SK-N-SH (cell line): Measurements from ENCODE around the gene ARMC10. TPM values are rescaled to one million over a fixed set of nuclear protein-coding genes. Genes with fewer than 3 reads are reported as not detected.

Source experiments
- CTCF ChIA-PET: fragments of 300-600, 350-600 bp; formaldehyde crosslinking; extraction: SDS; loops from one replicate; lab custom pipeline; 2021; lab: Yijun Ruan, JAX
- POLR2A ChIA-PET: fragments of 350-600 bp; sonication (Branson Sonifier 250); formaldehyde crosslinking; extraction: SDS; loops from one replicate; lab custom pipeline; 2020; ENCODE audit warnings: antibody characterized with exemption, inconsistent platforms; lab: Yijun Ruan, JAX
- DNase-seq: peaks from one replicate; pipeline ENCODE4 v3.0.0; 2012
- H2AFZ ChIP-seq: fragments of 200-600 bp; sonication (generic); 2 replicates; pipeline ENCODE4 v1.8.1; 2016; ENCODE audit warnings: antibody characterized with exemption, mild to moderate bottlenecking, low read depth
- H3F3A ChIP-seq: fragments of 200-600 bp; sonication (generic); replicated peaks from 2 replicates; pipeline ENCODE3; 2016; ENCODE audit warnings: antibody characterized with exemption, mild to moderate bottlenecking; ENCODE audit not compliant: insufficient read depth
- H3K27ac ChIP-seq, 2 experiments: fragments of 200-500 bp in 1 of 2; fragments of 200-600 bp in 1 of 2; sonication (Bioruptor generic) in 1 of 2; sonication (generic), shearing (Covaris generic) in 1 of 2; 2 replicates each; pipeline versions ENCODE4 v1.5.1 to v1.6.1; 2014 to 2016; ENCODE audit warnings: low read depth in 2 of 2, inconsistent platforms in 1 of 2, low read length in 1 of 2, mild to moderate bottlenecking in 1 of 2, mixed read lengths in 1 of 2
- H3K27me3 ChIP-seq: fragments of 200-600 bp; sonication (generic), shearing (Covaris generic); 2 replicates; pipeline ENCODE4 v1.6.1; 2016; ENCODE audit warnings: mixed run types; ENCODE audit not compliant: insufficient read depth
- H3K36me3 ChIP-seq, 2 experiments: fragments of 200-500 bp in 1 of 2; fragments of 200-600 bp in 1 of 2; sonication (Bioruptor generic) in 1 of 2; sonication (generic) in 1 of 2; replicated peaks in 1 of 2; 2 replicates each; pipeline versions ENCODE3 to v1.5.1; 2014 to 2016; ENCODE audit warnings: low read length in 1 of 2, mild to moderate bottlenecking in 1 of 2; ENCODE audit not compliant: insufficient read depth in 2 of 2, control insufficient read depth in 1 of 2
- H3K4me1 ChIP-seq, 2 experiments: fragments of 200-500 bp in 1 of 2; fragments of 200-600 bp in 1 of 2; sonication (Bioruptor generic) in 1 of 2; sonication (generic), shearing (Covaris generic) in 1 of 2; 2 replicates each; pipeline versions ENCODE4 v1.5.1 to v1.6.1; 2014 to 2016; ENCODE audit warnings: low read depth in 1 of 2, low read length in 1 of 2, mixed run types in 1 of 2; ENCODE audit not compliant: insufficient read depth in 2 of 2, control insufficient read depth in 1 of 2
- H3K4me2 ChIP-seq: fragments of 200-600 bp; sonication (generic), shearing (Covaris generic); 2 replicates; pipeline ENCODE4 v1.6.1; 2017; ENCODE audit warnings: mixed run types
- H3K4me3 ChIP-seq, 2 experiments: fragments of 200-500 bp in 1 of 2; fragments of 200-600 bp in 1 of 2; sonication (Bioruptor generic) in 1 of 2; sonication (generic), shearing (Covaris generic) in 1 of 2; 2 replicates each; pipeline versions ENCODE4 v1.5.1 to v1.8.1; 2014 to 2016; ENCODE audit warnings: low read depth in 2 of 2, inconsistent platforms in 1 of 2, low read length in 1 of 2, mild to moderate bottlenecking in 1 of 2, mixed read lengths in 1 of 2, moderate library complexity in 1 of 2
- H3K79me2 ChIP-seq: fragments of 200-600 bp; sonication (generic); 2 replicates; pipeline ENCODE4 v1.8.1; 2017; ENCODE audit warnings: mild to moderate bottlenecking; ENCODE audit not compliant: insufficient read depth
- H3K9ac ChIP-seq: fragments of 200-600 bp; sonication (generic); 2 replicates; pipeline ENCODE4 v1.6.1; 2017; ENCODE audit warnings: mixed run types
- H3K9me2 ChIP-seq: fragments of 200-600 bp; sonication (generic); 2 replicates; pipeline ENCODE4 v1.6.1; 2017; ENCODE audit warnings: mixed run types
- H3K9me3 ChIP-seq: fragments of 200-600 bp; sonication (generic); 2 replicates; pipeline ENCODE4 v1.6.1; 2017; ENCODE audit warnings: mixed run types, mild to moderate bottlenecking, moderate library complexity
- H4K20me1 ChIP-seq: fragments of 200-600 bp; sonication (generic); 2 replicates; pipeline ENCODE4 v1.6.1; 2017; ENCODE audit warnings: mild to moderate bottlenecking, mixed run types; ENCODE audit not compliant: insufficient read depth
- CHD2 ChIP-seq: fragments of 150-350 bp; IDR thresholded peaks from 2 replicates; pipeline ENCODE4 v1.6.1; 2018; ENCODE audit warnings: low read length; ENCODE audit not compliant: partially characterized antibody
- ELF1 ChIP-seq: IDR thresholded peaks from 2 replicates; pipeline ENCODE4 v1.4.0; 2012
- EP300 ChIP-seq, 2 experiments: IDR thresholded peaks; 2 replicates each; pipeline versions ENCODE4 v1.4.0 to v1.6.1; 2012; ENCODE audit warnings: borderline replicate concordance in 1 of 2, low read depth in 1 of 2, low read length in 1 of 2
- FOSL2 ChIP-seq: IDR thresholded peaks from 2 replicates; pipeline ENCODE4 v1.4.0; 2012; ENCODE audit warnings: low read depth, mild to moderate bottlenecking, moderate library complexity, borderline replicate concordance
- FOXM1 ChIP-seq: IDR thresholded peaks from 2 replicates; pipeline ENCODE4 v1.4.0; 2012; ENCODE audit warnings: low read depth, mild to moderate bottlenecking
- GABPA ChIP-seq: IDR thresholded peaks from 2 replicates; pipeline ENCODE4 v1.4.0; 2012; ENCODE audit warnings: low read depth, mild to moderate bottlenecking
- JUND ChIP-seq: IDR thresholded peaks from 2 replicates; pipeline ENCODE4 v1.4.0; 2012
- MEF2A ChIP-seq: IDR thresholded peaks from 2 replicates; pipeline ENCODE4 v1.4.0; 2012; ENCODE audit warnings: low read depth, borderline replicate concordance
- NFIC ChIP-seq: IDR thresholded peaks from 2 replicates; pipeline ENCODE4 v1.4.0; 2012; ENCODE audit warnings: borderline replicate concordance
- NRF1 ChIP-seq: IDR thresholded peaks from 2 replicates; pipeline ENCODE4 v1.6.1; 2012; ENCODE audit warnings: low read depth, mild to moderate bottlenecking, low read length
- POLR2AphosphoS5 ChIP-seq: IDR thresholded peaks from 2 replicates; pipeline ENCODE4 v1.6.1; 2012; ENCODE audit warnings: low read depth, low read length
- RAD21 ChIP-seq: IDR thresholded peaks from 2 replicates; pipeline ENCODE4 v1.6.1; 2012; ENCODE audit warnings: mild to moderate bottlenecking, low read length
- RFX5 ChIP-seq: IDR thresholded peaks from 2 replicates; pipeline ENCODE4 v1.6.1; 2012; ENCODE audit warnings: mild to moderate bottlenecking, improper control_type of control experiment, low read length
- RXRA ChIP-seq: IDR thresholded peaks from 2 replicates; pipeline ENCODE4 v1.4.0; 2012; ENCODE audit warnings: low read depth, mild to moderate bottlenecking, borderline replicate concordance
- SMC3 ChIP-seq: IDR thresholded peaks from 2 replicates; pipeline ENCODE4 v1.6.1; 2012; ENCODE audit warnings: low read depth, low read length, improper control_type of control experiment
- YY1 ChIP-seq: IDR thresholded peaks from 2 replicates; pipeline ENCODE4 v1.4.0; 2012; ENCODE audit warnings: low read depth, mild to moderate bottlenecking
- polyA plus RNA-seq, 3 experiments: library from polyadenylated mRNA; depleted of rRNA; stranded (reverse); fragments of >200 nt; gene quantifications; 2 replicates each; pipeline ENCODE4 v1.2.3, GENCODE V29; 2012
- TF ChIP-seq, protein P1 (sequence below): IDR thresholded peaks from 2 replicates; pipeline ENCODE4 v1.6.1; 2012; ENCODE audit warnings: mild to moderate bottlenecking, low read depth, low read length, moderate library complexity
- TF ChIP-seq, protein P2 (sequence below): IDR thresholded peaks from 2 replicates; pipeline ENCODE4 v1.4.0; 2012; ENCODE audit warnings: low read depth, borderline replicate concordance
- TF ChIP-seq, protein P3 (sequence below): fragments of 200-600 bp; sonication (generic); IDR thresholded peaks from 2 replicates; pipeline ENCODE4 v1.6.1; 2017; ENCODE audit warnings: antibody characterized with exemption, mild to moderate bottlenecking, moderate library complexity

Gene ARMC10
- polyA plus RNA-seq, 1 of the 3 experiments (the other 2 are of a cell fraction): 43.4 TPM

DNA sequence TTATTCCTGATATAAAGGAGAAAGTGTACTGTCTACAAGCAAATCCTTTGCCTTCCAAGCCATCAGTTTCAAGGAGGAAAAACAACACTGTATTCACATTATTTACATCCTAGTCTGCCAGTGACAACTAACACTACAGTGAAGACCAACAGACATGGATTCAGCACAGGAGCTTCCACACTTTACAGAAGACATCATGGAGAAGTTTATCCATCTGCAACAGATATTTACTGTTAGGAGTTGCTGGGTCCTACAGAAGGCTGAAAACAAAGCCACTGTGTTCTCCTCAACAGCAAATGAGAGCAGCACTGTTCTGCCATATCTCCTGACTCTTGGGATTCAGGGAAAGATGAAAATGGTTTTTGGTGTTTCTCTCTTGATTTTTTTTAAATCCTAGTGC, 42.1 kb downstream of the ARMC10 start:
- H3K9ac ChIP-seq: no peak overlapping the region
- DNase-seq: no peak

More for the DNA sequence above, 42.1 kb downstream of the ARMC10 start:
- ChIA-PET CTCF (interaction anchor here (1.1 kb wide), 1 partner anchor 506 kb away, joined by 3 read pairs; no protein-coding TSS in a partner anchor), POLR2A (no interaction called here)
- Histone ChIP-seq H3K4me3 (no peak overlapping the region), H3K9me3 (no peaks in the 10 kb centered on the region), H3F3A (peaks cover 21% of the 10 kb centered on the region), H3K27ac (no peak overlapping the region), H3K79me2 (no peaks in the 10 kb centered on the region), H3K36me3 (peaks cover 25 to 31% of the 10 kb centered on the region in 2 experiments), H2AFZ (no peak overlapping the region), H3K27me3 (no peaks in the 10 kb centered on the region), H3K4me2 (no peak overlapping the region), H3K4me1 (no peaks in the 10 kb centered on the region), H3K9me2 (no peaks in the 10 kb centered on the region), H4K20me1 (no peaks in the 10 kb centered on the region)
- TF ChIP-seq, protein P1, sequence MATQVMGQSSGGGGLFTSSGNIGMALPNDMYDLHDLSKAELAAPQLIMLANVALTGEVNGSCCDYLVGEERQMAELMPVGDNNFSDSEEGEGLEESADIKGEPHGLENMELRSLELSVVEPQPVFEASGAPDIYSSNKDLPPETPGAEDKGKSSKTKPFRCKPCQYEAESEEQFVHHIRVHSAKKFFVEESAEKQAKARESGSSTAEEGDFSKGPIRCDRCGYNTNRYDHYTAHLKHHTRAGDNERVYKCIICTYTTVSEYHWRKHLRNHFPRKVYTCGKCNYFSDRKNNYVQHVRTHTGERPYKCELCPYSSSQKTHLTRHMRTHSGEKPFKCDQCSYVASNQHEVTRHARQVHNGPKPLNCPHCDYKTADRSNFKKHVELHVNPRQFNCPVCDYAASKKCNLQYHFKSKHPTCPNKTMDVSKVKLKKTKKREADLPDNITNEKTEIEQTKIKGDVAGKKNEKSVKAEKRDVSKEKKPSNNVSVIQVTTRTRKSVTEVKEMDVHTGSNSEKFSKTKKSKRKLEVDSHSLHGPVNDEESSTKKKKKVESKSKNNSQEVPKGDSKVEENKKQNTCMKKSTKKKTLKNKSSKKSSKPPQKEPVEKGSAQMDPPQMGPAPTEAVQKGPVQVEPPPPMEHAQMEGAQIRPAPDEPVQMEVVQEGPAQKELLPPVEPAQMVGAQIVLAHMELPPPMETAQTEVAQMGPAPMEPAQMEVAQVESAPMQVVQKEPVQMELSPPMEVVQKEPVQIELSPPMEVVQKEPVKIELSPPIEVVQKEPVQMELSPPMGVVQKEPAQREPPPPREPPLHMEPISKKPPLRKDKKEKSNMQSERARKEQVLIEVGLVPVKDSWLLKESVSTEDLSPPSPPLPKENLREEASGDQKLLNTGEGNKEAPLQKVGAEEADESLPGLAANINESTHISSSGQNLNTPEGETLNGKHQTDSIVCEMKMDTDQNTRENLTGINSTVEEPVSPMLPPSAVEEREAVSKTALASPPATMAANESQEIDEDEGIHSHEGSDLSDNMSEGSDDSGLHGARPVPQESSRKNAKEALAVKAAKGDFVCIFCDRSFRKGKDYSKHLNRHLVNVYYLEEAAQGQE: no peak
- no peak for TF ChIP-seq SMC3
- TF ChIP-seq RAD21: no peak
- no peak for TF ChIP-seq NRF1
- TF ChIP-seq GABPA: no peak
- no peak for TF ChIP-seq RFX5
- TF ChIP-seq, protein P2, sequence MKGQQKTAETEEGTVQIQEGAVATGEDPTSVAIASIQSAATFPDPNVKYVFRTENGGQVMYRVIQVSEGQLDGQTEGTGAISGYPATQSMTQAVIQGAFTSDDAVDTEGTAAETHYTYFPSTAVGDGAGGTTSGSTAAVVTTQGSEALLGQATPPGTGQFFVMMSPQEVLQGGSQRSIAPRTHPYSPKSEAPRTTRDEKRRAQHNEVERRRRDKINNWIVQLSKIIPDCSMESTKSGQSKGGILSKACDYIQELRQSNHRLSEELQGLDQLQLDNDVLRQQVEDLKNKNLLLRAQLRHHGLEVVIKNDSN: no peak
- no peak for TF ChIP-seq FOSL2
- TF ChIP-seq CHD2: no peak
- no peak for TF ChIP-seq YY1
- no peak for TF ChIP-seq RXRA
- TF ChIP-seq MEF2A: no peak
- TF ChIP-seq ELF1: no peak
- no peak for TF ChIP-seq POLR2AphosphoS5
- TF ChIP-seq NFIC: no peak
- TF ChIP-seq EP300 (IDR thresholded peaks at IDR 0.05; ENCODE audit: borderline replicate concordance in 1 of 2, low read depth in 1 of 2, low read length in 1 of 2): no peak
- TF ChIP-seq FOXM1: no peak
- TF ChIP-seq, protein P3, sequence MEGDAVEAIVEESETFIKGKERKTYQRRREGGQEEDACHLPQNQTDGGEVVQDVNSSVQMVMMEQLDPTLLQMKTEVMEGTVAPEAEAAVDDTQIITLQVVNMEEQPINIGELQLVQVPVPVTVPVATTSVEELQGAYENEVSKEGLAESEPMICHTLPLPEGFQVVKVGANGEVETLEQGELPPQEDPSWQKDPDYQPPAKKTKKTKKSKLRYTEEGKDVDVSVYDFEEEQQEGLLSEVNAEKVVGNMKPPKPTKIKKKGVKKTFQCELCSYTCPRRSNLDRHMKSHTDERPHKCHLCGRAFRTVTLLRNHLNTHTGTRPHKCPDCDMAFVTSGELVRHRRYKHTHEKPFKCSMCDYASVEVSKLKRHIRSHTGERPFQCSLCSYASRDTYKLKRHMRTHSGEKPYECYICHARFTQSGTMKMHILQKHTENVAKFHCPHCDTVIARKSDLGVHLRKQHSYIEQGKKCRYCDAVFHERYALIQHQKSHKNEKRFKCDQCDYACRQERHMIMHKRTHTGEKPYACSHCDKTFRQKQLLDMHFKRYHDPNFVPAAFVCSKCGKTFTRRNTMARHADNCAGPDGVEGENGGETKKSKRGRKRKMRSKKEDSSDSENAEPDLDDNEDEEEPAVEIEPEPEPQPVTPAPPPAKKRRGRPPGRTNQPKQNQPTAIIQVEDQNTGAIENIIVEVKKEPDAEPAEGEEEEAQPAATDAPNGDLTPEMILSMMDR: no peak
- TF ChIP-seq JUND: no peak
